EL (cell line): ENCODE measurements around the gene SIM1.

Experiments used
- DNase-seq: peaks from one replicate; pipeline ENCODE4 v3.0.0-alpha.2; 2016

SIM1 gene

GRCh38 chr6:100469101-100469859, 4.6 kb upstream of the SIM1 start:
- no peak for DNase-seq

DNA sequence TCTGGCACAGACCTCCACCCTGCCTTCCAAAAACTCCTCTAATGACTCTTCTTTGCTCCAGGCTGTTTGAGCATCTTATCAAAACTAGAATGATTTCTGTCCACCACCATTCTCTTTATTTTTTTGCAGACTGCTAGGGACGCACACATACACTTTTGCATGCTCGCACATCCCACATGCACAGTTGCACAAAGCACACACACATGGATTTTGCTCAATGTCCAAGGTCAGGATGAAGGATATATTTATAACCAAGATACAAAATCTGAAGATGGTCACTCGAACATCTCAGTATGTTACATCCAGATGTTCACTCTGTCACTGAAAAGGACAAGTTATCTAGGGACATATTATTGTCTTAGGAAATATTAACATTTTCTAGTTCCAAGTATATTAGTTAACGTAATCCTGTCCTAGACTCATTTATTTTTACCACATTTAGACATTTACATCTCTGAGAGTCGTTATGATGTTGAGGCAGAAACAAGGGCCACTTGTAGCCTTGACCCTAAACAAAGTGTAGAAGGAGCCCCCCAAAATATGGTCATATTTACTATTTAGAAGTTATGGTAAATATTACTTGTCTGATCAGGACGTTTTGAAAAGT, 3.4 kb upstream of the SIM1 start:
- DNase-seq, result no peak

DNA sequence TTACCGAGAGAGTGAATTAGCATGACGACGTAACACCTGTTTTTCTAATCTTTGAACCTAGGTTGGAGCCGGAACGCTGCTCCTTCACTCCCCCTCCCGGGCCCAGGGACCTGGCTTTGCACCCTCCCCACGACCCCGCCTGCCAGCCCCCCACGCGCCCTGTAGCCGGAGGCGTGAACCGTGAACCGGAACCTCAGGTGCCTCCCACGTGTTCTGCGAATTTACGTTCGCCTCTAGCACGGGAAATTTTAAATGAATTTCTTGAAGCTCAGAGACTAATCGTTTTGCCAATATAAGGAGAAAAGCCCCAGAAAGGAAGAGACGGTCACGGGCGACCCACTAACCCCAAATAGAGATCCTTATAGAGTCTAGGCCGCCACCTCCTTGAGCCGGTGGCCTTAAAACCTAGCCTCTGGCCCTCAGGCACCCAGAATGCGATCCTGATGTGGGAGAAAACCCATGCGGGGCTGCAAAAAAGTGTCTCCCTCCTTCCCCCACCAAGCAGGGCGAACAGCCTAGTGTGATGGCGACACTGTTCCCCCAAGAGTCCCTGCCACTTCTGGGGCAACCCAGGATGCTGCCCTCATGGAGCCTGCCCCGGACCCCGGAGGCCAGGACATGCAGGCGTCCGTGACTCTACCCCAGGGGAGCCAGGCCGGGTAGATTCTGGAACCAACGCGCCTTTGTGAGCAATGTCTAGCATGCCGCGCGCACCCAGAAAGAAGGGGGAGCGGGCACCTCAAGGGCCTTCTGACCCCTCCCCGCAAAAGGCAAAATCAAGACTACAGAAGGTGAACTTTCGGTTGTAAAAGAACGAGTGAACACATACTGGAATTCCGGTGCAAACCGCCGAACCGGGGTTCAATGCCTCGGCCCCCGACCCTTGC, 2.7 kb upstream of the SIM1 start:
- no peak for DNase-seq

DNA sequence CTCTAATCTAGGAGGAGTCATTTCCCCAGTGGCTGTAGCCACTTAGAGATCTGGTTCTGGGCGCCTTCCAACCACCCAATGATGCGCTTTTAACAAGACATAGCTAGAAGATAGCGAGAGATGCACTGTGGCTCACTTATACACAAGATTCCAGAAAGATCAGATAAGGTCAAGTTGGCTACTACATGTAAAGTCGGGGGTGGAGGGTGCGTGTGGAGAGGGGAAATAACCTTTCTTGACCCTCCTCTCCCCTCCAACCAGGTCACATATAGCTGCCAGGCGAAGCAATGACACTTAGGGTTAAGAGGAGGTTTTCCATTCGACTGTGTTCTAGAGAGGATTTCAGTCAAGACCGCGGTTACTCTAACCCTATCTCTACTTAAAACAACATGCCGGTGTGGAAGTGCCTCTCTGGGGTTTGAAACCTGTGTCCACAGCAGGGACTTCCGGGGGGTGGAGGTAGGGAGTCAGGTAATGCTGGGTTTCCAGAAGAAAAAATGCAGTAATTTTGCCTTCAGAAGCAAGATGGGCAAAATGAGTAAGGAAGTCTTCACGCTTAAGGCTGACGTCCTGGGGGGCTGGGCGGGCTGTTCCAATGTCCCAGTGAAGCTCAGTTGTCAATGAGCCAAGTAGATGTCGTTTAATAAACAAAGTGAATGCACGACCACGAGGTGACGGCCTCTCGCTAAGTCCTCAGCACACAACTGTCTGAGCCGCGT, 1.8 kb upstream of the SIM1 start:
- peak; percentile 71 for DNase-seq

DNA sequence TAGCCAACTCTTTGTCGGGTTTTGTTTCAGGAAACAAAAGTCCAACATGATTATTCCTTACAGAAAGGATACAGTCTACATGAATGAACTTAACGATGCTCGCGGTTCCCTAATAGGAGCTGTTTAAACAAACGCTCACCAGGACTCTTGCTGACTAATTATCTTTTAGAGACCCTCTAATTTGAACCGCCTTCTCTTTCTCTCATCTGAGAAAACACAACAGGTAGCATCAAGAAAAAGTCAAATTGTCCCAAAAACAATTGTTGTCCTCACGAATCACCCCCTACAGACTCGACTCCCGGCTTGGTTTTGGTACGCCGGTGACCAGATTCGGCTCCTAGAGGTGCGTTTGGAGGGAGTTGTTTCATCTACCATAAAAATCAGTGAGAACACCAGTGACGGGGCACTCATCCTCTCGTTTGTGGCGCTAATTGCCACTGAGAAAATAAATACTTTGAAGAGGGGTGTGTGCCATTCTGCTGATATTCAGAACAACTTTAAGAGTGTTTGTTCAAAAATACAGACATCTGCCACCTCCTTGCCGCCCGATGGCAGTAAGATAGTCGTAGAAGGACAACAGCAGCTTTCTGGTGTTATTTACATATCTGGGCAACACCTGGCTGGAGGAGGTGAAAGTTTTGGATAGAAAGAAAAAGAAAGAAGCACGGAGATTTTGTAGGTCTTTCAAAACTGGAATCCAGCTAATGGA, 1.1 kb upstream of the SIM1 start:
- peak; percentile 44 for DNase-seq

GRCh38 chr6:100464162-100464851, 414 bp downstream of the SIM1 start:
- DNase-seq, result peak; percentile 51

GRCh38 chr6:100463630-100464161, 1.0 kb downstream of the SIM1 start:
- DNase-seq, result peak; percentile 58

DNA sequence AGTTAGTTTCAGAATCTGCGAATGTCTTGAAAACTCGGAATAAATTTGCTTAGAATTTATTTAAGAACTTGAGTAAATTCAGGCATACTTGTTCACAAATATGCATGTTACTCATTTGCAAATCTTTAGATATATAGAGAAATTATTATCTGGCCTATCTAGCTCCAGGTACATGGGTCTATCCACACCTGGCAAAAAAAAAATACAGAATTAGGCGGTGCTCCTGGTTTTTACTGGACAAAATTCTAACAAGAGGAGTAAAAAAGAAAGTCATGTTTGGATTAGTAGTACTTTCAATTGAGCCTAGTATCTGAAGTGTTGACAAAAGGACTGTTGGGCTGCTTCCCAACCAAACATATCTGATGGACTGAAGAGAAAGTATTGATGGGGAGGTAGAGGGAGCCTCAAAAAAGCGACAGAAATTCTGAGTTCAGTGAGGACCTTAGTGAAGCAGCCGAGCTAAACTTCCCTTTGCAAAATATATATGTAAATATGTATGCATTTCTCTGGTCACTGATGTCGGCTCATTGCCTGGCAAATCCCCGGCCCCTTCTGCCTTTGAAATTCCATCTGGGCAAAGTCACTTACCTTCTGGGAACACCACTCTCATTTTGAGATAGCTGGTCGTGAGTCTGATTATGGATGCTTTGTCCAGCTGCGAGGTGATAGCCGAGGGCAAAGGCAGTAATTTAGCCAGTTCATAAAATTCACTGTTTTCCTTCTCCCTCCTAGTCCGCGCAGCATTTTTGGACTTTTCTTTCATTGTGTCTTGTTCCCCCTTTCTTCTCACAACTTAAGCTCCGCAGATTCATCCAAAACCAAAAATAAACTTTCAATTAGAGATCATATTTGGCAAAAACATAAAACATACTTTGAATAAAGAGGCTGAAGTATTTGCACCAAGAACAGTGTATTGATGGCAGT, 1.8 kb downstream of the SIM1 start:
- peak; percentile 55 for DNase-seq

- peak; percentile 57 for DNase-seq
Measured at GRCh38 chr6:100461917-100462705, 2.6 kb downstream of the SIM1 start.

DNA sequence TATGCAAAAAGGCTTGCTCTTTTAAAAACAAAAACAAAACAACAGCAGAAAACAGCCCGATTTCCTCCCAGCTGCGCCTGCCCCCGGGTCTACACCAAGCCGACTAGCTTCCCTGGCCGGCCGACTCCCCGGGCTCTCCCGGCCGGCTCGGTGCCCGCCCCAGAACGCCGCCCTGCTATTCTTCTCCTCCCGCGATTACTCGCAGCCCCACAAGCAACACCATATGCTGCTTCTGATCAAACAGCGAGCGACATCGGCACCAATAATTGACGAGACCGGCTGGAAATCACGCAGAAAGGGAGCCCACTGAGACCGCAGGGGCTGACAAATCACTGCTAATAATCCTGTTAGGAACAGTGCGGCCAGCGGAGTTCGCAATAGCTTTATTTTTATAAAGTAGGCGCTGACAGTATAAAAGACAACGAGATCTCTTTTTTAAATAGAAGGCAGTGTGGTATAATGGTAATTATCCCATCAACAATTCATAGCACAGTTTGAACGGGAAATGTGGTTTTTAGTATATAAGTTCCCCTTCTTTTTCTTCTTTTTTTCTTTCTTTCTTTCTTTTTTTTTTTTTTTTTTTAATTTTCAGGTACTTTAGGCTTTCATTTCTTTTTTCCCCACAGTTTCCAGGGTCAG, 3.3 kb downstream of the SIM1 start:
- peak; percentile 80 for DNase-seq

- DNase-seq, result peak; percentile 76
Measured at GRCh38 chr6:100460650-100461204, 4.0 kb downstream of the SIM1 start.

- DNase-seq, result peak; percentile 31
Measured at GRCh38 chr6:100459592-100460184, 5.0 kb downstream of the SIM1 start.

- peak; percentile 49 for DNase-seq
Measured at GRCh38 chr6:100458841-100459591, 5.7 kb downstream of the SIM1 start.

- peak; percentile 77 for DNase-seq
Measured at GRCh38 chr6:100457311-100457990, 7.3 kb downstream of the SIM1 start.

DNA sequence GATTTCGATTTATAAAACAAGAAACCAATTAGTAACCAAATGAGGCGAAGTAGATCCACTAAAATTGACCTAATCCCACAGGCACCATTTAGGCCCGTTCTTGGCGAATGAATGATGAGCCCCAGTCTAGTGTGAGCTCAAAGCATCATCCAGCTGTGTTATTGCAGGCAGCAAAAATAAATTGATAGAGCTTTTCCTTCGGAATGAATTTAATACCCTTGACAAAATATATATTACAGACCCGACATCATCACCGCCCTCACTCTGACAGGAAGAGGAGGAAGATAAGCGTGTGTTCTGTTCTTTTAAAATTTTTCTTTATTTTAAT, 7.8 kb downstream of the SIM1 start:
- DNase-seq, result no peak

- peak; percentile 58 for DNase-seq
Measured at GRCh38 chr6:100456141-100456907, 8.4 kb downstream of the SIM1 start.
